ENCODE data around the gene GRIA3.

GRCh38 chrX:123202523-123202922 is 18.4 kb downstream of the GRIA3 start:
- no peak for TF ChIP-seq CTCF (IDR thresholded peaks at IDR 0.05)
- TF ChIP-seq POLR2A (IDR thresholded peaks at IDR 0.05), result no peak
- TF ChIP-seq EP300 (IDR thresholded peaks at IDR 0.05), result no peak
